Body of pancreas (tissue), 4 donors: ENCODE measurements around the gene PRAME.

Experiments
- POLR2A ChIP-seq, 3 donors: fragments of 450-650 bp; IDR thresholded peaks; one replicate each; pipeline ENCODE4 v1.6.1; 2016; ENCODE audit warnings: antibody characterized with exemption in 3 of 3, mild to moderate bottlenecking in 2 of 3
- TF ChIP-seq, protein P1 (sequence below), 7 experiments: fragments of 450-650 bp in 4 of 7; fragments of 200-600 bp in 3 of 7; sonication (generic) in 3 of 7; IDR thresholded peaks; one replicate each; pipeline ENCODE4 v1.5.1; 2016 to 2019; ENCODE audit warnings: antibody characterized with exemption in 7 of 7

DNA sequence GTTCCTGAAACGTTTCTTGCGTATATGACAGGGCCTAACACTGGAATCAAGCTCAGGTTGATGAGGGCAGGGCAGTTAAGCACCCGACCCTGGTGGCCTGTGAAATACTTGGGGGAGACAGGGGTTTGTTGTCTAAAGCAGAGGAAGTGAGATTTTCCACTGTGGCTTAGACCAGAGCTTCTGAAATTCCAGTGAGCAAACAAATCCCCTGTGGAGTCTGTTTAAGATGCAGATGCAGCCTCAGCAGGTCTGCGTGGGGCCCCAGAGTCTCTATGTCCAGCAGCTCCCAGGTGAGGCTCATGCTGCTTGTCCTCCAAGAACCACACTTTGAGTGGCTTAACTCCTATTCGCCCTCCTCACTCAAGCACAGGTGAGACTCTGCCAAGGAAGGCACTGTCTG lies 39.1 kb upstream of the PRAME start:
- TF ChIP-seq, protein P1, sequence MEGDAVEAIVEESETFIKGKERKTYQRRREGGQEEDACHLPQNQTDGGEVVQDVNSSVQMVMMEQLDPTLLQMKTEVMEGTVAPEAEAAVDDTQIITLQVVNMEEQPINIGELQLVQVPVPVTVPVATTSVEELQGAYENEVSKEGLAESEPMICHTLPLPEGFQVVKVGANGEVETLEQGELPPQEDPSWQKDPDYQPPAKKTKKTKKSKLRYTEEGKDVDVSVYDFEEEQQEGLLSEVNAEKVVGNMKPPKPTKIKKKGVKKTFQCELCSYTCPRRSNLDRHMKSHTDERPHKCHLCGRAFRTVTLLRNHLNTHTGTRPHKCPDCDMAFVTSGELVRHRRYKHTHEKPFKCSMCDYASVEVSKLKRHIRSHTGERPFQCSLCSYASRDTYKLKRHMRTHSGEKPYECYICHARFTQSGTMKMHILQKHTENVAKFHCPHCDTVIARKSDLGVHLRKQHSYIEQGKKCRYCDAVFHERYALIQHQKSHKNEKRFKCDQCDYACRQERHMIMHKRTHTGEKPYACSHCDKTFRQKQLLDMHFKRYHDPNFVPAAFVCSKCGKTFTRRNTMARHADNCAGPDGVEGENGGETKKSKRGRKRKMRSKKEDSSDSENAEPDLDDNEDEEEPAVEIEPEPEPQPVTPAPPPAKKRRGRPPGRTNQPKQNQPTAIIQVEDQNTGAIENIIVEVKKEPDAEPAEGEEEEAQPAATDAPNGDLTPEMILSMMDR (IDR thresholded peaks at IDR 0.05) = no peak
- TF ChIP-seq POLR2A (IDR thresholded peaks at IDR 0.05) = no peak
